ENCODE measurements around the gene EAF1.
A peak's percentile ranks its signal among the peaks of the same experiment; 100 is the strongest.
"Not testable (repeated sequence)": the region's sequence is repeated elsewhere in the genome, so short reads cannot be mapped to it uniquely, and the experiment has no call there.

Gene EAF1

GRCh38 chr3:15452156-15452555, 24.8 kb downstream of the EAF1 start:
- no peak for DNase-seq (ENCODE audit: low spot score)

GRCh38 chr3:15452961-15453360, 25.6 kb downstream of the EAF1 start:
- peak; percentile 33 for DNase-seq (ENCODE audit: low spot score)

DNA sequence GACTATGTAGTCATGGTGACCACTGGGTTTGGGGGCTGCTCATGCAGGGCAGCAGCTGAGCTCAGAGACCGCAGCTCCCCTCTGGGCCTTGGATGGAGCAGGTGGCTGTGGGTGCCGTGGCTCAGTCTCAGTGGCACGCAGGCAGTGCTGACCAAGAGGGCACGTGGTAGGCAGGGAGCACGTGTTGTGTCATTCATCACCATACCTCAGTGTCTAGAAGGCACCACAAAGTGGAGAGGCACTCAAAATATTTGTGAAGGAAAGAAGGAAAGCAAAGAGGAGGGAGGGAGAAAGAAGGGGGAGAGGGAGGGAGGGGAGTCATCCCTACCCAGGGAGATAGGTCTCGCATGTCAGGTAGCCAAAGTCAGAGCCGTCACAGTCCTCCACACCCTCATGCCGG, 26.1 kb downstream of the EAF1 start:
- DNase-seq (ENCODE audit: low spot score), result no peak

DNA sequence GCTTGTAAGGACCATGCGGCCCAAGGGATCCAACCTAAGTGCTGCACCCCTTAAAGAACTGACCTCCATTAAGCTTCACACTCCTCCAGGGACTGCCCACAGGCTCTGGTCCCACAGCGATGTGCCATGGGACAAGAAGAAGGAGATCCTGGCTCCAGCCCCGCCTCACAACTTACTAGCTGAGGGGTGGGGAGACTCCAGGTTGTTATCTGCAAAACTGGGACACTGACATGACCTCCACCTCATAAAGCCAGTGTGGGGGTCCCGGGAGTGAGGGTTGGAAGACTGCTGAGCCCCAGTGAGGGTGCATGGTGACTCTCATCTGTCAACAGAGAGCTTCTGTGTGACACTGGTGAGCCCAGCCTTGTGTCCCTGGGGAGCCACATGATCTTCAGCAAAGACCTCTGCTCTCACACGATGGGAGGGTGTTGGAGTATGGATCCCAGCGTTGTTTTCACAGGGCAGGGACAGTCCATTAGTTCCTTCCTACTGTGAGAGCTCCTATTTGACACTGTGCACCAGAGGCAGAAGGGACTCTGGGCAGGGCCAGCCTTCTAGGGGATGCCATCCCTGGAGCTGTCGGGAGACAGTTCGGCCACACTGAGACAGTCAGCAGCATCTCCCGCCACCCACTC, 26.7 kb downstream of the EAF1 start:
- no peak for DNase-seq (ENCODE audit: low spot score)

GRCh38 chr3:15454965-15455364, 27.6 kb downstream of the EAF1 start:
- no peak for DNase-seq (ENCODE audit: low spot score)

- DNase-seq (ENCODE audit: low spot score), result no peak
Observed at GRCh38 chr3:15455756-15456155, 28.4 kb downstream of the EAF1 start.

- no peak for DNase-seq (ENCODE audit: low spot score)
Observed at GRCh38 chr3:15456321-15456720, 28.9 kb downstream of the EAF1 start.

- not testable (repeated sequence) for DNase-seq (ENCODE audit: low spot score)
Observed at GRCh38 chr3:15456915-15457314, 29.5 kb downstream of the EAF1 start.

DNA sequence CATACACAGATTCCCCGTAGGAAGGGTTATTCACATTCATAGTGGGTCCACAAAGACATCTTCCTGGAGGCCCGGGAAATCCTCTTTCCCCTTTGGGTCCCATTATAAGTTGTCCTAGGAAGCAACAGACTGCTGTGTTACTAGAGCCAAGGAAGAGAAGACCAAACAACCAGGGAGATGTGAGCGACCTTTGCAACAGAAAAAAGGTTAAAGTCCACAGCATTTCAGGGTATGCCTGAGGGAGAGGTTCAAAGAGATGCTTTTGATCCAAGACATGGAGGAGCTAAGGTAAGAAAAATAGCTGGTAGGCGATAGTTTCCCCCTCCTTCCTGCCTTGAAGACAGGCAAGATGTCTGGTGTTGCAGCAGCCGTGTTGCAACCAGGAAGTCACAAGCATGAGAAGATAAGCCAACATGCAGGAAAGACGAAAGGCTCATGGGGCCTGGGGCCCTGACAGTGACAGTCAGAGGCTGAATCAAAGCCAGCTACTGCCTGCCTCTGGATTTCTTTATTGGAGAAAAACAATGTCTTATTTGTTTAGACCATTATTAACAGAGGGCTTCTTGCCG, 30.9 kb downstream of the EAF1 start:
- DNase-seq (ENCODE audit: low spot score), result no peak

GRCh38 chr3:15460891-15461531, 33.6 kb downstream of the EAF1 start:
- DNase-seq (ENCODE audit: low spot score), result peak; percentile 62

GRCh38 chr3:15462451-15462850, 35.1 kb downstream of the EAF1 start:
- DNase-seq (ENCODE audit: low spot score), result no peak

GRCh38 chr3:15465876-15466585, 38.6 kb downstream of the EAF1 start:
- DNase-seq (ENCODE audit: low spot score), result no peak

DNA sequence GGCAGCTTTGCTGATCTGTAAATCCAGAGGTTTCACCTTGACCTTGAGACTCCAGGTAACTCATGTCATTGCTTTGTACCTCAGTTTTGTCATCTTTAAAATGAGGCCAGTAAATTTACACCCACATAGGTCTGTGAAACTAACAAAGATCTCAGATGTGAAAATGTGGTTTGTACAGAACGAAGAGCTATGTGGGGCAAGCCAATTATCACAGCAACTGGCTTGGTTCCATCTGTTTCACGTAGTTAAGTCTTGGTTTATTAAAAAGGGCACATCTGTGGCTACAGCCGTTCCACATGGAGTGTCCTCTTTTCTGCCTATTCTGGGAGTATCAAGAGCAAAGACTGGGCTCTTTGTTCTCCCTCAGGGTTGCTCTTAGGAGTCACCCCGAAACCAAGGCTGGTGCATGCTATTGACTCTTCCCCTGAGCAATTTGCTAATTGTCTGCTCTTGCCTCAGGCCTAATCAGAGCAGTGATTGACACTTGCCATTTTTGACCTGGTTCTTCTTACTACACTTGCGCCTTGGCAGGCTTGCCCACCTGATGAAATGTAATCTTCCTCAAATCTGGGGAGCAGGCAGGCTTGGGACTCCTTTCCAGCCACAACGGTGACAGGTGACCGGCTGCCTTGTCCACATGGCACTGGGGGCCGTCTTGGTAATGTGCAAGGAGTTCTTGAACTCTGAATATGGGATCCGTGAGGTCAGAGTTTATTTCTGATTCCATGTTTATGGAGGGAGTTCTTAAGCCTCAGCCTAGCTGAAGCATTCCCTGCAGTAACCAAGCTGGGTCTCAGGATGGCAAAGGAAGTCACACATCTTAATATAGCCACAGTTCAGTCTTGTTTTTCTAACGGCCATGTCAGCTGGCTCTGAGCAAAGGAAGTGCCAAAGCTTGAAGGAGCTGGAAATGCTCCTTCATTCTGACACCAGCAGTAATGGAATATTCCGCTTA, 40.1 kb downstream of the EAF1 start:
- no peak for DNase-seq (ENCODE audit: low spot score)

DNA sequence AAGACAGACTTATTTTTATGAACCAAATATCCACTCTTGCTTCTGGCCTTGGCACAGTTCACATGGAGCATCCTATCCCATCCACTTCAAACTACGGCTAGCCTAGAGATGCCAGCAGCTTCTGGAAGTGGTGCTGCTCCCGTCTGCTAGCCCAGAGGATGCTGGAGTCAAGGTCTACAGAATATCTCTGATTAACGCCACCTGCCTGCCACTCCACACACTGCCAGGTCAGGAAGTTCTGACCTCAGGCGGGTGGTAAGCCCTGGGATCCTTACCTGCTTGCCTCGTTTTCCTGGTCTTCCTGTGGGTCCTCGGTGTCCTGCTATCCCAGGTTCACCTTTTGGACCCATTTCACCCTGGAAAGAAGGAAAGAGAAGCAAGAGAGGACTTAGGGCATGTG, 42.9 kb downstream of the EAF1 start:
- DNase-seq (ENCODE audit: low spot score), result no peak

DNA sequence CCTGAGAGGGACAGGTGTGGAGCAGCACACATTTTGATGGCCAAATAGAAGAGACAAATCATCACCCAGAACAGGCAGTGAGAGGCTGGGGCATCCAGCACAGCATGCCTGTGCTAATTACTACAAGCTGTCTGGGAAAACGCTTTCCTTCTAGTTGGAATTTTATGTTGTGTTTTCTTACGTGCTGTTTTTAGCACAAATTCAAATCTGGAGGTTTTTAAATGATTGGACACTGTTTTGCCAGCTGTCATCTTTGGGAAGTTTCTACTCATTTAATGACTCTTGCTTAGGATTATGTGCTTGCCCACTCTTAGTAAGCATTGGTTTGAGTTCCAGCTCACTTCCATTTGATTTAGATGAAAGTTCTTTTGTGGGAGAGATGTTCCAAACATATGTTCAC, 43.5 kb downstream of the EAF1 start:
- no peak for DNase-seq (ENCODE audit: low spot score)

DNA sequence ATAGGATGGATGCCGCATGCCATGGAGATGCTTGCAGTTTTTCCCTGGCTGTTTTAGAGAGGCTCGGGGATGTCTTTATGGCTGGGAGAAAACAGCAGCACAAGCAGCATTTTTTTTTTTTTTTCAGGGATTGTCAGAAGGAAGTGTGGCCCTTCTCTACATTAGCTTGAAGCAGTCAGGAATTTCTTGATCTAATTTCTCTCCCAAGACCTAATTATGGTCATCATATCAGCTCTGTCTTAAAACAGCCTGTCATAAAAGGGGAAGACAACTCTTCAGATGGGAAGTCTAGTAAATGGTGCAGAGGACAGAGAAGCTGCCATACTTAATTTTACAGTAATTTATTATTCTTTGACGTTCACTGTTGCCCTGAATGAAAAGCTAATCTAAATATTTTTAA, 44.5 kb downstream of the EAF1 start:
- DNase-seq (ENCODE audit: low spot score), result no peak

DNA sequence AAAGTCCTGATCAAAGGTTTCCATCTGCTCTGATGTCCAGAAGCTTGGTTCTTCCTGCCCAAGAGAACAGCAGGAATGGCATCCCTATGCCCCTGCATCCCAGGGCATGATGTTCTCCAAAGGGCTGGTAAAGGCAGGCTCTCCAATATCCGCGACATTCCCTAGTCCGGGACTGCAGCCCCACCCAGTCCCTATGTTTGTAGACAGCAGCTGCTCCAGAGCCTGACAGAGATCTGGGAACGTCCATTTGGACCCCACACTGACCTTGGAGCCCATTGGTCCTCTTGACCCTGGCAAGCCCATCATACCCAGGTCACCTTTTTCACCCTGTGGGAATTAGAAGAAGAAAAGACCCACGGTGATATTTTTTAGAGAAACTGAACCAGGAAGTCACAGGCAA, 47.8 kb downstream of the EAF1 start:
- no peak for DNase-seq (ENCODE audit: low spot score)

- DNase-seq (ENCODE audit: low spot score), result peak; percentile 75
Observed at GRCh38 chr3:15476378-15476777, 49.0 kb downstream of the EAF1 start.

DNA sequence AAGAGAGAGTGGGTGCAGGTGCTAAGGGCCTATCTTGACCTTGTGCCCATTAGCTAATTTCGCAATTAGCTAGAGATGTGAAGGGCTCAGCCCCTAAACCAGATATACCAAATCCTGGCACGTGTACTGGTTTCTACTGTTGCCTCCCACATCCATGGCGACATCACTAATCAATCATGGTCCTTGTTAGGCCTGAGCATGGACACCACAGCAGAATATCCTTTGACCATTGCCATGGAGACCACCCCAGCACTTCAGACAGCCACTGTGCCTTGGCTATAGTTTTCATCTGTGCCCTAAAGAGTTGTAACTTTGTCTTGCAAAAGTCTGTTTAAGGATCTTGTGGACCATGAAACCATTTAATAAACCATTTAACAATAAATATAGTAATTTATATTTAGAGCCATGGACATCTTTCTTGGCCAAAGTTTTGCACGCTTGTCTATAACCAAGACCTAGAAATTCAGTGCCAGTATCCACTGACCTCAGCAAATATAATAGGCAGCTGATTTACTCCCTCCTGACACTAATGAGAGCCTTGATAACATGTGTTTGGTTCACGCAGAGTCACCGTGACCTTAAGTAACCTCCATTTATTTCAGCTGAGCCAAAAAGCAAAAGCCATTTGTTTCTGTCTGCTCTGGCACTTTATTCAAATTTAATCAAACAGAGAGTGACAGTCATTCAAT, 50.7 kb downstream of the EAF1 start:
- no peak for DNase-seq (ENCODE audit: low spot score)

GRCh38 chr3:15478640-15478979, 51.2 kb downstream of the EAF1 start:
- DNase-seq (ENCODE audit: low spot score), result no peak

DNA sequence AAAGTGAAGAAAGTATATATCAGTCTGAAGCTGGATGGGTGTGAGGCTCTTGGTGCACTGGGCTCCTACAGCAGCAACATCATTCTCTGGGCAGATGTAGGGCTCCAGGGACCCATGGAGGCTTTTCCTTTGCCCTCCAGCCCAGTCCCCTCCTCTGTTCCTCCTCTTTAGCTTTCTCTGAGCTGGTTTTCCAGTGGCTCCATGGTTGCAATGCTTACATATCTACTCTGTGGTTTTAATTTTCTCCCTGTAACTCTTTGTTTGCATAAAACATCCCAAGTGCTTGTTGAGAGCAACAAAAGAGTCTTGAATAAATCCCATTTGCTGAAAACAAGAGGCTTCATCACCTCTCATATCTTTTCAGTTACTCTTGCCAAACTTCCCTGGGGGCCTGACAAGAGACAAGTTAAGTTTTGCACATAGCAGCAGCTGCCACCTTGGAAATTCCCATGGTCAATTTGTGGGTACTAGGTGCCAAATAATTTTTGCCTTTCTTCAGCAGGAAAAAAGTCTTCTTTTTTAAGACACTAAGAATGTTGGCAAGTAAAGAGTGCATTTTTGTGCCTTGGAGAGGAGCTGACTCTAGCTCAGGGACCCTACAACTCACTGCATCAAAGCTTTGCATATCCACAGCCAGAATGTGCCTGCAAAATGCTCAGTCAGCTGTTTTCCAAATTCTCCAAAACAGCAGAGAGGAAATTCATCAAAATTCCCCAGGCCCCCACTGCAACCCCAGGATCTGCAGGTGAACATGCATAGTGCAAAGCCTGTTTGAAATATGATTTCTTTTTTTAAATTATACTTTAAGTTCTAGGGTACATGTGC, 52.2 kb downstream of the EAF1 start:
- DNase-seq (ENCODE audit: low spot score), result no peak

Measured in cerebellar cortex (tissue), 1 donor.